Cardiac muscle cell (in vitro differentiated cells and primary cell): ENCODE measurements around the gene HAUS1. TPM values are rescaled to one million over a fixed set of nuclear protein-coding genes. Genes with fewer than 3 reads are reported as not detected.
"Not testable (repeated sequence)": the region's sequence is repeated elsewhere in the genome, so short reads cannot be mapped to it uniquely, and the experiment has no call there.

Source experiments
- DNase-seq, 2 donors: peaks; one replicate each; pipeline versions ENCODE4 v3.0.0 to v3.0.0-alpha.2; 2010 to 2017; ENCODE audit warnings: low read depth in 1 of 2, low spot score in 1 of 2
- H3K27ac ChIP-seq: fragments of 200-600 bp; sonication (generic); 2 replicates; pipeline ENCODE4 v1.5.1; 2016
- H3K27me3 ChIP-seq: fragments of 200-600 bp; sonication (generic); 2 replicates; pipeline ENCODE4 v1.6.0; 2016; ENCODE audit warnings: control low read depth
- H3K36me3 ChIP-seq: fragments of 200-600 bp; sonication (generic); 2 replicates; pipeline ENCODE4 v1.5.1; 2016; ENCODE audit warnings: control low read depth
- H3K4me1 ChIP-seq: fragments of 200-600 bp; sonication (generic); 2 replicates; pipeline ENCODE4 v1.8.1; 2017; ENCODE audit warnings: low read depth, mild to moderate bottlenecking, mixed run types
- H3K4me3 ChIP-seq: fragments of 200-600 bp; sonication (generic); 2 replicates; pipeline ENCODE4 v1.5.1; 2016; ENCODE audit warnings: mild to moderate bottlenecking
- H3K9me3 ChIP-seq: fragments of 200-600 bp; sonication (generic); 2 replicates; pipeline ENCODE4 v1.5.1; 2017; ENCODE audit warnings: low read depth, mild to moderate bottlenecking, control low read depth
- CTCF ChIP-seq: IDR thresholded peaks from 2 replicates; pipeline ENCODE4 v1.5.1; 2012; ENCODE audit warnings: low read depth, mild to moderate bottlenecking, low read length
- polyA plus RNA-seq: library from polyadenylated mRNA; unstranded; fragments of >200 nt; fragmentation: Nextera tagmentation; extraction: Ambion mirVana; gene quantifications from 2 replicates; pipeline ENCODE4 v1.2.1, GENCODE V29; 2016
- total RNA-seq: library from RNA; depleted of rRNA; stranded (reverse); fragments of >200 nt; gene quantifications from 2 replicates; pipeline ENCODE4 v1.2.3, GENCODE V29; 2016

Gene HAUS1
- total and polyA plus RNA-seq, 2 experiments from 2014 or later, result 34.8 to 74.2 TPM

GRCh38 chr18:46073474-46074331 is 30.5 kb upstream of the HAUS1 start:
- peak; percentile 62 for TF ChIP-seq CTCF
- H3K4me3 ChIP-seq, result no peak overlapping the region
- H3K9me3 ChIP-seq, result no peaks in the 10 kb centered on the region
- DNase-seq, result peak; percentile 67 to 76
- H3K27me3 ChIP-seq, result no peaks in the 10 kb centered on the region
- no peaks in the 10 kb centered on the region for H3K36me3 ChIP-seq
- no peaks in the 10 kb centered on the region for H3K4me1 ChIP-seq
- H3K27ac ChIP-seq, result no peak overlapping the region

- no peak for TF ChIP-seq CTCF
- H3K4me3 ChIP-seq, result no peak overlapping the region
- H3K36me3 ChIP-seq, result peaks cover 22% of the 10 kb centered on the region
- no peaks in the 10 kb centered on the region for H3K27me3 ChIP-seq
- DNase-seq, result no peak
- no peaks in the 10 kb centered on the region for H3K9me3 ChIP-seq
- H3K4me1 ChIP-seq, result peaks cover 10% of the 10 kb centered on the region
- no peak overlapping the region for H3K27ac ChIP-seq
These were observed 24.8 kb upstream of the HAUS1 start for GRCh38 chr18:46079336-46079735.

GRCh38 chr18:46080156-46080555 is 24.0 kb upstream of the HAUS1 start:
- Histone ChIP-seq H3K4me1 (peaks cover 19% of the 10 kb centered on the region), H3K4me3 (no peak overlapping the region), H3K9me3 (no peaks in the 10 kb centered on the region), H3K27me3 (no peaks in the 10 kb centered on the region), H3K36me3 (peaks cover 29% of the 10 kb centered on the region), H3K27ac (peak overlapping the region; percentile 61)
- no peak for TF ChIP-seq CTCF
- no peak for DNase-seq

- Histone ChIP-seq H3K4me3 (no peak overlapping the region), H3K9me3 (no peaks in the 10 kb centered on the region), H3K27ac (peak overlapping the region; percentile 80), H3K4me1 (peaks cover 37% of the 10 kb centered on the region), H3K27me3 (no peaks in the 10 kb centered on the region), H3K36me3 (peaks cover 68% of the 10 kb centered on the region)
- TF ChIP-seq CTCF, result no peak
- no peak for DNase-seq
These were observed 19.8 kb upstream of the HAUS1 start for GRCh38 chr18:46084431-46084830.

GRCh38 chr18:46088501-46088900 is 15.7 kb upstream of the HAUS1 start:
- H3K27me3 ChIP-seq, H3K4me3 ChIP-seq, H3K9me3 ChIP-seq: not testable (repeated sequence)
- peaks cover 78% of the 10 kb centered on the region for H3K36me3 ChIP-seq
- peak overlapping the region; percentile 92 for H3K27ac ChIP-seq
- peak; percentile 59 to 79 for DNase-seq
- peaks cover 59% of the 10 kb centered on the region for H3K4me1 ChIP-seq

GRCh38 chr18:46095532-46095931 is 8.7 kb upstream of the HAUS1 start:
- peaks cover 20% of the 10 kb centered on the region for H3K36me3 ChIP-seq
- H3K9me3 ChIP-seq, result no peaks in the 10 kb centered on the region
- H3K4me3 ChIP-seq, result no peak overlapping the region
- DNase-seq, result no peak
- no peaks in the 10 kb centered on the region for H3K27me3 ChIP-seq
- no peak for TF ChIP-seq CTCF
- peaks cover 36% of the 10 kb centered on the region for H3K4me1 ChIP-seq
- peak overlapping the region; percentile 66 for H3K27ac ChIP-seq
